Karpas-422 (cell line): ENCODE data around the gene SLC30A1. TPM values are rescaled to one million over a fixed set of nuclear protein-coding genes. Genes with fewer than 3 reads are reported as not detected.
A peak's percentile ranks its signal among the peaks of the same experiment; 100 is the strongest.

Source experiments
- DNase-seq: peaks from one replicate; pipeline ENCODE4 v3.0.0-alpha.2; 2015
- H2AFZ ChIP-seq: fragments of 200-600 bp; sonication (generic); 2 replicates; pipeline ENCODE4 v1.6.1; 2014; ENCODE audit warnings: antibody characterized with exemption, low read length, mixed read lengths
- H3K27ac ChIP-seq: fragments of 200-600 bp; sonication (generic); 2 replicates; pipeline ENCODE4 v1.5.1; 2014; ENCODE audit warnings: mild to moderate bottlenecking, low read length, moderate library complexity
- H3K27me3 ChIP-seq: fragments of 200-600 bp; sonication (generic); 2 replicates; pipeline ENCODE4 v1.6.1; 2014; ENCODE audit warnings: low read length, mixed read lengths
- H3K36me3 ChIP-seq: fragments of 200-600 bp; sonication (generic); 2 replicates; pipeline ENCODE4 v1.6.1; 2014; ENCODE audit warnings: low read length, mixed read lengths; ENCODE audit not compliant: insufficient read depth
- H3K4me1 ChIP-seq: fragments of 200-600 bp; sonication (generic); 2 replicates; pipeline ENCODE4 v1.6.1; 2014; ENCODE audit warnings: mild to moderate bottlenecking, low read length, mixed read lengths
- H3K4me2 ChIP-seq: fragments of 200-600 bp; sonication (generic); 2 replicates; pipeline ENCODE4 v1.6.1; 2014; ENCODE audit warnings: low read length, low read depth, mild to moderate bottlenecking; ENCODE audit not compliant: poor library complexity, severe bottlenecking
- H3K4me3 ChIP-seq: fragments of 200-600 bp; sonication (generic); 2 replicates; pipeline ENCODE4 v1.5.1; 2014; ENCODE audit warnings: mild to moderate bottlenecking, antibody characterized with exemption, low read length, mixed read lengths
- H3K79me2 ChIP-seq: fragments of 200-600 bp; sonication (generic); 2 replicates; pipeline ENCODE4 v1.6.1; 2014; ENCODE audit warnings: mild to moderate bottlenecking, low read length, mixed read lengths
- H3K9ac ChIP-seq: fragments of 200-600 bp; sonication (generic); 2 replicates; pipeline ENCODE4 v1.6.0; 2014; ENCODE audit warnings: low read length
- H3K9me2 ChIP-seq: fragments of 200-600 bp; sonication (generic), shearing (Covaris generic); replicated peaks from 2 replicates; pipeline ENCODE4 v1.6.0; 2014; ENCODE audit warnings: mild to moderate bottlenecking, low read length, moderate library complexity; ENCODE audit not compliant: insufficient read depth
- H3K9me3 ChIP-seq: fragments of 300-700, 200-600 bp; sonication (generic); 2 replicates; pipeline ENCODE4 v1.6.1; 2014; ENCODE audit warnings: low read length, mixed read lengths
- H4K20me1 ChIP-seq: fragments of 200-600 bp; sonication (generic); 2 replicates; pipeline ENCODE4 v1.6.1; 2014; ENCODE audit warnings: mild to moderate bottlenecking, antibody characterized with exemption, low read length, low read depth; ENCODE audit not compliant: insufficient read depth
- total RNA-seq: library from RNA; depleted of rRNA; stranded (reverse); fragments of >200 nt; shearing (Covaris generic); gene quantifications from 2 replicates; pipeline ENCODE4 v1.2.3, GENCODE V29; 2014; ENCODE audit warnings: low replicate concordance

SLC30A1 gene
- total RNA-seq, 1 experiment from 2014 or later = 16.7 TPM

- H3K4me2 ChIP-seq = peak overlapping the region; percentile 97
Observed at GRCh38 chr1:211605603-211606331, 26.8 kb upstream of the SLC30A1 start.

GRCh38 chr1:211605034-211605433, 26.1 kb upstream of the SLC30A1 start:
- Histone ChIP-seq H3K36me3 (no peaks in the 10 kb centered on the region), H3K4me2 (peak overlapping the region; percentile 97), H3K4me1 (peaks cover 20% of the 10 kb centered on the region), H3K9ac (no peak overlapping the region), H3K79me2 (no peaks in the 10 kb centered on the region), H2AFZ (no peak overlapping the region), H3K9me2 (no peaks in the 10 kb centered on the region), H3K27ac (no peak overlapping the region), H4K20me1 (no peaks in the 10 kb centered on the region), H3K9me3 (no peaks in the 10 kb centered on the region), H3K4me3 (no peak overlapping the region), H3K27me3 (no peaks in the 10 kb centered on the region)
- no peak for DNase-seq

More at GRCh38 chr1:211605603-211606331, 26.8 kb upstream of the SLC30A1 start:
- H3K9me2 ChIP-seq = no peaks in the 10 kb centered on the region
- no peak for DNase-seq
- peak overlapping the region; percentile 73 for H3K4me3 ChIP-seq
- peaks cover 20% of the 10 kb centered on the region for H3K4me1 ChIP-seq
- no peaks in the 10 kb centered on the region for H4K20me1 ChIP-seq
- H3K36me3 ChIP-seq = no peaks in the 10 kb centered on the region
- H3K27ac ChIP-seq = no peak overlapping the region
- peak overlapping the region; percentile 97; the same call in 1 of the 2 replicates for H2AFZ ChIP-seq
- H3K27me3 ChIP-seq = no peaks in the 10 kb centered on the region
- H3K9me3 ChIP-seq = no peaks in the 10 kb centered on the region
- H3K79me2 ChIP-seq = no peaks in the 10 kb centered on the region
- peak overlapping the region; percentile 73 for H3K9ac ChIP-seq

GRCh38 chr1:211604548-211604947, 25.6 kb upstream of the SLC30A1 start:
- H3K9me3 ChIP-seq = no peaks in the 10 kb centered on the region
- H3K36me3 ChIP-seq = no peaks in the 10 kb centered on the region
- H4K20me1 ChIP-seq = no peaks in the 10 kb centered on the region
- no peak overlapping the region for H2AFZ ChIP-seq
- no peak overlapping the region for H3K27ac ChIP-seq
- no peaks in the 10 kb centered on the region for H3K79me2 ChIP-seq
- H3K9me2 ChIP-seq = no peaks in the 10 kb centered on the region
- H3K4me1 ChIP-seq = peaks cover 20% of the 10 kb centered on the region
- DNase-seq = no peak
- no peak overlapping the region for H3K4me2 ChIP-seq
- no peak overlapping the region for H3K9ac ChIP-seq
- H3K27me3 ChIP-seq = no peaks in the 10 kb centered on the region
- H3K4me3 ChIP-seq = no peak overlapping the region

GRCh38 chr1:211603713-211604112, 24.8 kb upstream of the SLC30A1 start:
- H3K4me3 ChIP-seq = no peak overlapping the region
- no peaks in the 10 kb centered on the region for H3K27me3 ChIP-seq
- no peaks in the 10 kb centered on the region for H3K36me3 ChIP-seq
- no peak overlapping the region for H3K4me2 ChIP-seq
- no peak for DNase-seq
- no peaks in the 10 kb centered on the region for H4K20me1 ChIP-seq
- H3K27ac ChIP-seq = no peak overlapping the region
- no peaks in the 10 kb centered on the region for H3K9me2 ChIP-seq
- no peaks in the 10 kb centered on the region for H3K79me2 ChIP-seq
- no peak overlapping the region for H3K9ac ChIP-seq
- no peak overlapping the region for H2AFZ ChIP-seq
- peaks cover 20% of the 10 kb centered on the region for H3K4me1 ChIP-seq
- H3K9me3 ChIP-seq = no peaks in the 10 kb centered on the region

DNA sequence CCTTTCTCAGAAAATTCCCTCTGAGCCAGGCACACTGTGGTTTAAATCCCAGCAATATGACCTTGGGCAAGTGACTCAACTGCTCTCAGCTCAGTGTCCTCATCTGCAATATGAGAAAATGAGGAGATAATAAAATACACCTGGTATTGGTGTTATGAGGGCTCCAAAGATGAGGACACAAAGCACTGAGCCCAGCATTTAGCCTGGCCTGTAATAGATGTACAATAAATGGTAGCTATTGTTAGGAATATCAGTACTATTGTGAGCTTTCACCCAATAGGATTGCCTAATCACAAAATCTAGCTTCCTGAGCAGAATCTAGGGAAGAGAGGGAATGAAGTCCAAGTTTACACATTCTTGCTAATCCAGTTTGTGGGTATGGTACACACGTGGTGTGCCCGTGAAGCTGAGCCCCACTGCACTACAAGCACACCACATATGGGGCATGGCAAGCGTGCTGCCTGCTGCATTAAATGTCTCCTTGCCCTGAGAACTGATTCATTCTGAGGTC, 24.3 kb upstream of the SLC30A1 start:
- no peak for DNase-seq
- no peaks in the 10 kb centered on the region for H3K36me3 ChIP-seq
- no peaks in the 10 kb centered on the region for H4K20me1 ChIP-seq
- no peak overlapping the region for H3K4me2 ChIP-seq
- no peak overlapping the region for H3K4me3 ChIP-seq
- H2AFZ ChIP-seq = no peak overlapping the region
- H3K79me2 ChIP-seq = no peaks in the 10 kb centered on the region
- no peaks in the 10 kb centered on the region for H3K27me3 ChIP-seq
- H3K4me1 ChIP-seq = peaks cover 20% of the 10 kb centered on the region
- H3K27ac ChIP-seq = no peak overlapping the region
- no peaks in the 10 kb centered on the region for H3K9me3 ChIP-seq
- no peak overlapping the region for H3K9ac ChIP-seq
- H3K9me2 ChIP-seq = no peaks in the 10 kb centered on the region

DNA sequence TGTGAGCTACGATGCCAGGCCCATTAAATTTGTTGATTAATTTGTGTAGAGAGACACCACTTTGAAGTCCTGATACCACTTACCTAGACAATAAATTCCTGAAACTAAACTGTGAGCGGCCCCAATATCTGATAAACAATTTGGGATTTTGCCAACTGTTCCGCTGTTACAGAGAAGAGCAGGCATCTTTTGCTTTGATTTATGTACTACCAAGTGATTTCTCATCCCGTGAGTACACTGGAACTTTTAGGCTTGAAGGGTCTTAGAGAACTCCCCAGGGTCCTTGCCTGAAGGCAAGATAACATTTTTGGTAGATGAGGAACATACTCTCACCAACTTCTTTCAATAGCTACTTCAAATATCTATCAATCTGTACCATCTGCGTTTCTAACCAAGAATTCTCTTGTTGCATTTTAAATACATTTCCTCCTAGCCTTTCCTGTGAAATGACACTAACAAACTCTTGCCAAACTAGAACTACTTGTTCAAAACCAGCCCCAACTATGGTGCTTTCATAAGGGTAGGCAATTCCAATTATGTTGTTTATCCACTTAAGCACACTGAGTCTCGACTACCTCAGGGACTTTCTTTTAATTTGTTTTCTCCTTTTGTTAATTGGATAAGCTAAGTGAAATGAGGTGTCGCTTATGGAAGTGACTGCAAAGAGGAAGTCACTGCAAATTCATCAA, 23.2 kb upstream of the SLC30A1 start:
- no peak overlapping the region for H3K9ac ChIP-seq
- no peaks in the 10 kb centered on the region for H3K27me3 ChIP-seq
- H3K36me3 ChIP-seq = no peaks in the 10 kb centered on the region
- no peaks in the 10 kb centered on the region for H3K79me2 ChIP-seq
- no peak overlapping the region for H3K4me2 ChIP-seq
- H3K27ac ChIP-seq = no peak overlapping the region
- no peaks in the 10 kb centered on the region for H3K9me2 ChIP-seq
- no peak overlapping the region for H2AFZ ChIP-seq
- no peak for DNase-seq
- H3K9me3 ChIP-seq = no peaks in the 10 kb centered on the region
- no peaks in the 10 kb centered on the region for H4K20me1 ChIP-seq
- H3K4me3 ChIP-seq = no peak overlapping the region
- H3K4me1 ChIP-seq = peaks cover 16% of the 10 kb centered on the region

DNA sequence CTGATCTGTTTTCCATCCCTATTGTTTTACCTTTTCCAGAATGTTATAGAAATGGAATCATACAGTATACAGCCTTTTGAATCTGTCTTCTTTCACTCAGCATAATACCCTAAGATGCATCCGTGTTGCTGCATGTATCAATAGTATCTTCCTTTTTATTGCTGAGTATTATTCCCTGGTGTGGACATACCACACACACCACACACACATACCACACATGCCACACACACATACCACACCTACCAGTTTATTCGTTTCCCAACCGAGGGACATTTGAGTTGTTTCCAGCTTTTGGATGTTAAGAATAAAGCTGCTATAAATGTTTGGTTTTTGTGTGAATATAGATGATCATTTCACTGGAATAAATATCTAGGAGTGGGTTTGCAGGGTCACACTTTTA, 22.2 kb upstream of the SLC30A1 start:
- Histone ChIP-seq H4K20me1 (no peaks in the 10 kb centered on the region), H3K36me3 (no peaks in the 10 kb centered on the region), H3K27ac (no peak overlapping the region), H3K4me1 (peaks cover 7% of the 10 kb centered on the region), H3K9me3 (no peaks in the 10 kb centered on the region), H3K9me2 (no peaks in the 10 kb centered on the region), H2AFZ (no peak overlapping the region), H3K27me3 (no peaks in the 10 kb centered on the region), H3K79me2 (no peaks in the 10 kb centered on the region), H3K4me3 (no peak overlapping the region), H3K9ac (no peak overlapping the region), H3K4me2 (no peak overlapping the region)
- no peak for DNase-seq

DNA sequence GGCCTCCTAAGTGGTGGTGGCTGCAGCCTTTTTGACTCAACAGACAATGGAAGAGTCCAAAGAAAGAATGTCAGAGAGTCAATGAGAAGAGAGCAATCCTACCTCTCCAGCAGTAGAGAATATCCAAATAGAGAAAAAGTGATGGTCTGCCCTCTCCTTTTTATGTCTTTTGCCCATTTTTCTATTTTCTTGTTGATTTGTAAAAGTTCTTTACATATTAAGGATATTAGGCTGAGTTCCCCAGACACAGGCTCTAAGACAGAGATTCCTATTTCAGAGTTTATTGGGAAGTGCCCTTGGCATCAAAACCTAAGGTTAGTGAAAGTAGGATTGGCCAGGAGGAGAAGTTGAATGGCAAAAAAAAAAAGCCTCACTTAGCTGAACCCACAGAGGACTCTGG, 20.3 kb upstream of the SLC30A1 start:
- H3K4me1 ChIP-seq = no peaks in the 10 kb centered on the region
- H3K9me3 ChIP-seq = no peaks in the 10 kb centered on the region
- no peak for DNase-seq
- H3K9me2 ChIP-seq = no peaks in the 10 kb centered on the region
- H2AFZ ChIP-seq = no peak overlapping the region
- no peak overlapping the region for H3K4me2 ChIP-seq
- H3K9ac ChIP-seq = no peak overlapping the region
- no peaks in the 10 kb centered on the region for H3K36me3 ChIP-seq
- no peaks in the 10 kb centered on the region for H4K20me1 ChIP-seq
- H3K27me3 ChIP-seq = no peaks in the 10 kb centered on the region
- no peak overlapping the region for H3K4me3 ChIP-seq
- H3K27ac ChIP-seq = no peak overlapping the region
- no peaks in the 10 kb centered on the region for H3K79me2 ChIP-seq
